Measurements from ENCODE around the gene USP8.

DNA sequence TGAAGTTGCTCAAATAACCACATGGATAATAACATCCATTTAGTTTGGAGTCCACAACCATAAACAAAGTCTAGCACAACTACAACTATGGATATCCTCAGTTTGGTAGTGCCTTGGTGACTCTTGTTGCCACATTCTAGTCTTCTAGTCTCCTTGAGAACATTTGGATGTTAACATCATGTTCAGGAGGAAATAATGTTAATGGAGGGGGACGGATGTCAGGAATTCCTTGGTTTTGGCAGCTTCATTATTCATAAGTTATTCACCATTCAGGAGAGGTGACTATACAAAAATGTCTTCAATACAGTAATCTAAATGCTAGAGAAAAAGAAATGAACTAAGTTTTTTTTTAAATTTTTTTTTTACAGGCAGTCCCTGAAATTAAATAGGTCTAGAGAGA lies 42.8 kb upstream of the USP8 start:
- TF ChIP-seq, protein P1, sequence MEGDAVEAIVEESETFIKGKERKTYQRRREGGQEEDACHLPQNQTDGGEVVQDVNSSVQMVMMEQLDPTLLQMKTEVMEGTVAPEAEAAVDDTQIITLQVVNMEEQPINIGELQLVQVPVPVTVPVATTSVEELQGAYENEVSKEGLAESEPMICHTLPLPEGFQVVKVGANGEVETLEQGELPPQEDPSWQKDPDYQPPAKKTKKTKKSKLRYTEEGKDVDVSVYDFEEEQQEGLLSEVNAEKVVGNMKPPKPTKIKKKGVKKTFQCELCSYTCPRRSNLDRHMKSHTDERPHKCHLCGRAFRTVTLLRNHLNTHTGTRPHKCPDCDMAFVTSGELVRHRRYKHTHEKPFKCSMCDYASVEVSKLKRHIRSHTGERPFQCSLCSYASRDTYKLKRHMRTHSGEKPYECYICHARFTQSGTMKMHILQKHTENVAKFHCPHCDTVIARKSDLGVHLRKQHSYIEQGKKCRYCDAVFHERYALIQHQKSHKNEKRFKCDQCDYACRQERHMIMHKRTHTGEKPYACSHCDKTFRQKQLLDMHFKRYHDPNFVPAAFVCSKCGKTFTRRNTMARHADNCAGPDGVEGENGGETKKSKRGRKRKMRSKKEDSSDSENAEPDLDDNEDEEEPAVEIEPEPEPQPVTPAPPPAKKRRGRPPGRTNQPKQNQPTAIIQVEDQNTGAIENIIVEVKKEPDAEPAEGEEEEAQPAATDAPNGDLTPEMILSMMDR (IDR thresholded peaks at IDR 0.05) = no peak
- TF ChIP-seq EZH2 (IDR thresholded peaks at IDR 0.05) (no peak), EZH2phosphoT487 (IDR thresholded peaks at IDR 0.05) (no peak)

All from neural progenitor cell (in vitro differentiated cells).